Measurements from ENCODE around the gene SFXN4. TPM values are rescaled to one million over a fixed set of nuclear protein-coding genes. Genes with fewer than 3 reads are reported as not detected.
A peak's percentile ranks its signal among the peaks of the same experiment; 100 is the strongest.

The SFXN4 gene
- total RNA-seq, 1 experiment from 2014 or later = 24.0 TPM

DNA sequence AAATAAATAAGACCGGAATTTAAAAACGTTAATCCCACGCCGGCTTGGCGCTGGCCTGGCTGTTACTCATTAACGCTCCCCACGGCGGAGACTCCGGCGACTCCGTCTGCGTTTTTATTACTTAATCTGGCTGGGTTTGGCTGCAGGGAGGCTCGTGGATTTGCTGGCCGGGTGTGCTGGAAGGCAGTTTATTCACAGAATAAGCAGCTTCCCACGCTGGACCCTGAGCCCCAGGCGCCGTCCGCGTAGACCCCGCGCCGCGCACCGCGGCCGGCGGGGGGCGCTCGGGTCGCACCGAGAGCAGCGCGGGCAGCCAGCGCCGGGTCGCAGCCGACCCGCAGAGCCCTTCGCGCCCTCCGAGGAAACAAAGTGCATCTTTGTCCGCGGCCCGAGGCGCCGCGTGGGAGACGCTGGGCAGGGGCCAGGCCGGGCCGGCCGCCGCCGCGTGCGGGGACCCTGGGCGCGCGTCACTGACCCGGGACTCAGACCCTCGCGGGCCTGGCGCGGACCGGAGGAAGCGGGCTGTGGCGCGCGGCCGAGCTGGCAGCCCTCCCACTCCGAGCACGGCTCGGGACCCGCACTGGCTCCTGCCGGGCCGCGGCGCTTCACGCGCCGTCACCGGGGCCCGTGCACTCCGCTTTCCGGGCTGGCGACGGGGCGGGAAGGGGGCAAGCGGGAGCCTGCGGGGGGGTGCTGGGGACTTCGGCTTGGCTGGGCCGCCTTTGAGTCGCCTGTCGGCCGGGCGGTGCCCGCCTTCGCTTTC, 41.3 kb upstream of the SFXN4 start:
- TF ChIP-seq, protein P1, sequence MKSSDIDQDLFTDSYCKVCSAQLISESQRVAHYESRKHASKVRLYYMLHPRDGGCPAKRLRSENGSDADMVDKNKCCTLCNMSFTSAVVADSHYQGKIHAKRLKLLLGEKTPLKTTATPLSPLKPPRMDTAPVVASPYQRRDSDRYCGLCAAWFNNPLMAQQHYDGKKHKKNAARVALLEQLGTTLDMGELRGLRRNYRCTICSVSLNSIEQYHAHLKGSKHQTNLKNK (CRISPR knock-in tag; IDR thresholded peaks at IDR 0.05) = no peak
- TF ChIP-seq KAT7 (CRISPR knock-in tag; IDR thresholded peaks at IDR 0.05; ENCODE audit: borderline replicate concordance) (no peak), TEAD1 (CRISPR knock-in tag; IDR thresholded peaks at IDR 0.05) (0 out of 2 replicates have a peak, but pooled peaks have one; percentile 11), CREM (CRISPR knock-in tag; IDR thresholded peaks at IDR 0.05) (0 out of 2 replicates have a peak, but pooled peaks have one; percentile 54), ZNF232 (CRISPR knock-in tag; IDR thresholded peaks at IDR 0.05) (no peak), FOXP1 (CRISPR knock-in tag; IDR thresholded peaks at IDR 0.05; ENCODE audit: borderline replicate concordance) (peak; percentile 33; the same call in 1 of the 2 replicates), JUN (CRISPR knock-in tag; IDR thresholded peaks at IDR 0.05) (peak; percentile 32; the same call in 1 of the 2 replicates), ESRRA (CRISPR knock-in tag; IDR thresholded peaks at IDR 0.05; ENCODE audit: borderline replicate concordance) (no peak), TP53 (CRISPR knock-in tag; IDR thresholded peaks at IDR 0.05) (0 out of 2 replicates have a peak, but pooled peaks have one; percentile 56)
- TF ChIP-seq, protein P2, sequence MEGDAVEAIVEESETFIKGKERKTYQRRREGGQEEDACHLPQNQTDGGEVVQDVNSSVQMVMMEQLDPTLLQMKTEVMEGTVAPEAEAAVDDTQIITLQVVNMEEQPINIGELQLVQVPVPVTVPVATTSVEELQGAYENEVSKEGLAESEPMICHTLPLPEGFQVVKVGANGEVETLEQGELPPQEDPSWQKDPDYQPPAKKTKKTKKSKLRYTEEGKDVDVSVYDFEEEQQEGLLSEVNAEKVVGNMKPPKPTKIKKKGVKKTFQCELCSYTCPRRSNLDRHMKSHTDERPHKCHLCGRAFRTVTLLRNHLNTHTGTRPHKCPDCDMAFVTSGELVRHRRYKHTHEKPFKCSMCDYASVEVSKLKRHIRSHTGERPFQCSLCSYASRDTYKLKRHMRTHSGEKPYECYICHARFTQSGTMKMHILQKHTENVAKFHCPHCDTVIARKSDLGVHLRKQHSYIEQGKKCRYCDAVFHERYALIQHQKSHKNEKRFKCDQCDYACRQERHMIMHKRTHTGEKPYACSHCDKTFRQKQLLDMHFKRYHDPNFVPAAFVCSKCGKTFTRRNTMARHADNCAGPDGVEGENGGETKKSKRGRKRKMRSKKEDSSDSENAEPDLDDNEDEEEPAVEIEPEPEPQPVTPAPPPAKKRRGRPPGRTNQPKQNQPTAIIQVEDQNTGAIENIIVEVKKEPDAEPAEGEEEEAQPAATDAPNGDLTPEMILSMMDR (IDR thresholded peaks at IDR 0.05) = peak; percentile 50; the same call in 1 of the 2 replicates
- TF ChIP-seq, protein P3, sequence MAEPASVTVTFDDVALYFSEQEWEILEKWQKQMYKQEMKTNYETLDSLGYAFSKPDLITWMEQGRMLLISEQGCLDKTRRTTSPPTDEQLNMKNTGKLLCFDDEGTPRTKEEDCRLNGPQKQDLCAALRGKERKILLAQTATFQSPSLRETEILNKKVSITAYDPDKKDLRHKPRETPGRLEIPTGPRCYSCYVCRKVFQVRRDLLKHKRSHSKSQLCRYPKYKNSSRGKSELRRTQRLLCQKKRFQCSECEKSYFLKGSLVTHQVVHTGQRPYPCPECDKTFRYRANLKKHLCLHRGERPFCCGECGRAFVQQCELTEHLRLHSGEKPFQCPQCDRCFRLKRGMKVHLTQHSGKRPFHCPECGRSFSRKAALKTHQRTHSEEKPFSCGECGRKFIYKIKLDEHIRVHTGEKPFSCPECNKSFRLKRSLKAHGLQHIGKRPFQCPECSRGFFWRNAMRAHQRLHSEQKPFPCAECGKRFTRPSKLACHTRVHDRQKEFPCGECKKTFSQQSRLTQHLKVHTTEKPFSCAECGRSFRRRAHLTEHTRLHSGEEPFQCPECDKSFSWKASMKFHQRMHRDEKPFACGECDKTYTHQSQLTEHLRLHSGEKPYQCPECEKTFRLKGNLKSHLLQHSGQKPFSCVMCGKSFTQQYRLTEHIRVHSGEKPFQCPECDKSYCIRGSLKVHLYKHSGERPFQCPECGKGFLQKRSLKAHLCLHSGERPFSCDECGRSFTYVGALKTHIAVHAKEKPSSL (CRISPR knock-in tag; conservative IDR thresholded peaks at IDR 0.05) = no peak
- TF ChIP-seq, protein P4, sequence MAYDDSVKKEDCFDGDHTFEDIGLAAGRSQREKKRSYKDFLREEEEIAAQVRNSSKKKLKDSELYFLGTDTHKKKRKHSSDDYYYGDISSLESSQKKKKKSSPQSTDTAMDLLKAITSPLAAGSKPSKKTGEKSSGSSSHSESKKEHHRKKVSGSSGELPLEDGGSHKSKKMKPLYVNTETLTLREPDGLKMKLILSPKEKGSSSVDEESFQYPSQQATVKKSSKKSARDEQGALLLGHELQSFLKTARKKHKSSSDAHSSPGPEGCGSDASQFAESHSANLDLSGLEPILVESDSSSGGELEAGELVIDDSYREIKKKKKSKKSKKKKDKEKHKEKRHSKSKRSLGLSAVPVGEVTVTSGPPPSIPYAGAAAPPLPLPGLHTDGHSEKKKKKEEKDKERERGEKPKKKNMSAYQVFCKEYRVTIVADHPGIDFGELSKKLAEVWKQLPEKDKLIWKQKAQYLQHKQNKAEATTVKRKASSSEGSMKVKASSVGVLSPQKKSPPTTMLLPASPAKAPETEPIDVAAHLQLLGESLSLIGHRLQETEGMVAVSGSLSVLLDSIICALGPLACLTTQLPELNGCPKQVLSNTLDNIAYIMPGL (CRISPR knock-in tag; IDR thresholded peaks at IDR 0.05) = 0 out of 2 replicates have a peak, but pooled peaks have one; percentile 51
- H3K9me3 Mint-ChIP-seq = no peaks in the 10 kb centered on the region
- DNase-seq (ENCODE audit: low spot score) (peak; percentile 62), ATAC-seq (peak; percentile 58)
- no peak overlapping the region for H3K27ac Mint-ChIP-seq
- H3K4me1 Mint-ChIP-seq = peaks cover 34% of the 10 kb centered on the region
- H3K36me3 Mint-ChIP-seq = no peaks in the 10 kb centered on the region
- peaks cover 18% of the 10 kb centered on the region for H3K27me3 Mint-ChIP-seq (ENCODE audit: low read depth)
- ChIA-PET POLR2A (interaction anchor here (0.6 to 1.0 kb wide), 4 partner anchors 23 to 45 kb away, joined by 3 to 5 read pairs (median 4); partner anchors contain the start of gene SFXN4), CTCF (interaction anchor here (0.5 to 4.5 kb wide), 60 partner anchors 8 to 542 kb away, joined by 3 to 59 read pairs (median 4); partner anchors contain the start of genes RGS10 and SFXN4)
- peak overlapping the region; percentile 87 for H3K4me3 Mint-ChIP-seq

DNA sequence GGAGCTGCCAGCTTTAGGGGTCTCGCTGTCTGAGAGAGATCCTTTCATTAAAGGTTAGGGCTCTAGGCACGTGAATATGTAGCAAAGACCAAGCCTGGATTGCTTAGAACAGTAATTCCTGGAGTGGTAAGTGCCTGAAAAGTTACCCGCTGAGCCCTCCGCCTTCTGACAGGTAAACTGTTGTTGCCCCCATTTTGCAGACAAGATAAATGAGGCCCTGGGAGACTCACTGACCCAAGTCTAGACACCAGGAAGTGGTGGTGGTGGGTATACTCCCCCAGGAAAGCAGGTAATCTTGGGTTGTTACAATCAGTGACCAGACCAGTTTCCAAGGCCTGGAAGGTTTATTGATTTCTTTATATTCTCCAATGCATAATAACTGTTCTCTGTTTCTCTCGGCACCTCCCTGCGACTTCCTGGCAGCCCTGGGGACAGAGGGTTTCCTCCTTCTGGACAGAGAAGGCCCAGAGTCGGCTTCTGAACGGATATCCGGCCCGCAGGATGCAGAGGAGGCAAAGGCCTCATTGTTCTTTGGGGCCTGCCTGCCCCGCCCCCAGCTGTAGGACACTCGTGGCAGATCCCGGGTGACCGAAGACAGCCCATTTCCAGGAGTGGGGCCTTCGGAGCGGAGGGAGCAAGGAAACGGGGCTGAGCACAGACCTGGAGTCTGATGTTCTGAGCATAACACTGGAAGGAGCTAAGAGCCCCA, 40.5 kb upstream of the SFXN4 start:
- H3K4me3 Mint-ChIP-seq = peak overlapping the region; percentile 87
- POLR2A ChIA-PET = interaction anchor here (0.9 kb wide), 1 partner anchor 41 kb away, joined by 4 read pairs; the partner anchor contains the start of gene SFXN4
- H3K27me3 Mint-ChIP-seq (ENCODE audit: low read depth) = peaks cover 18% of the 10 kb centered on the region
- CTCF ChIA-PET = interaction anchor here (0.5 to 4.5 kb wide), 42 partner anchors 7 to 439 kb away, joined by 3 to 59 read pairs (median 5); partner anchors contain the start of gene SFXN4
- ATAC-seq (peak; percentile 7; the same call in 1 of the 2 replicates), DNase-seq (ENCODE audit: low spot score) (peak; percentile 38)
- TF ChIP-seq JUN (CRISPR knock-in tag; IDR thresholded peaks at IDR 0.05) (no peak), GTF2I (CRISPR knock-in tag; conservative IDR thresholded peaks at IDR 0.05) (0 out of 2 replicates have a peak, but pooled peaks have one; percentile 31)
- no peaks in the 10 kb centered on the region for H3K9me3 Mint-ChIP-seq
- H3K4me1 Mint-ChIP-seq = peaks cover 27% of the 10 kb centered on the region
- H3K27ac Mint-ChIP-seq = peak overlapping the region; percentile 95; the same call in 1 of the 2 replicates
- H3K36me3 Mint-ChIP-seq = no peaks in the 10 kb centered on the region
